IMR-90 (cell line): ENCODE data around the gene TTI1. TPM values are rescaled to one million over a fixed set of nuclear protein-coding genes. Genes with fewer than 3 reads are reported as not detected.

Experiments used
- ATAC-seq: fragments of 200-7000 bp; cut with Tn5 transposase; 2 replicates; pipeline ENCODE4 v1.9.1; 2020; ENCODE audit warnings: low read depth, mild to moderate bottlenecking, moderate library complexity
- BruUV-seq: library from RNA; stranded (reverse); fragments of 400-500 nt; replicated peaks from 2 replicates; lab custom pipeline; 2021; lab: Mats Ljungman, UMichigan
- CTCF ChIA-PET: fragments of 300-600 bp; formaldehyde crosslinking; extraction: SDS; loops from one replicate; lab custom pipeline; 2021; ENCODE audit warnings: antibody characterized with exemption; lab: Yijun Ruan, JAX
- POLR2A ChIA-PET: fragments of 300-600 bp; sonication (Branson Sonifier 250); formaldehyde crosslinking; loops from one replicate; lab custom pipeline; 2022; ENCODE audit warnings: antibody characterized with exemption; ENCODE audit not compliant: unreplicated experiment; lab: Charles Lee
- DNase-seq: peaks from one replicate; pipeline ENCODE4 v3.0.0; 2013
- H2AFZ ChIP-seq: replicated peaks from 2 replicates; pipeline ENCODE3; 2013; ENCODE audit warnings: low read length, mild to moderate bottlenecking; ENCODE audit not compliant: poor library complexity
- H2AK5ac ChIP-seq: 2 replicates; pipeline ENCODE4 v1.6.1; 2013; ENCODE audit warnings: low read depth, low read length, inconsistent platforms
- H2AK9ac ChIP-seq: replicated peaks from 2 replicates; pipeline ENCODE3; 2013; ENCODE audit warnings: mild to moderate bottlenecking, low read depth, low read length, moderate library complexity; ENCODE audit not compliant: poor library complexity
- H2BK120ac ChIP-seq: 2 replicates; pipeline ENCODE4 v1.6.1; 2013; ENCODE audit warnings: low read depth, low read length, inconsistent platforms
- H2BK15ac ChIP-seq: 3 replicates; pipeline ENCODE4 v1.6.1; 2013; ENCODE audit warnings: low read depth, low read length, inconsistent platforms
- H2BK20ac ChIP-seq: 2 replicates; pipeline ENCODE4 v1.6.1; 2013; ENCODE audit warnings: low read depth, mild to moderate bottlenecking, inconsistent platforms, low read length, moderate library complexity
- H2BK5ac ChIP-seq: 2 replicates; pipeline ENCODE4 v1.6.1; 2013; ENCODE audit warnings: mild to moderate bottlenecking, low read depth, low read length, inconsistent platforms; ENCODE audit not compliant: poor library complexity, severe bottlenecking
- H3K14ac ChIP-seq: replicated peaks from 2 replicates; pipeline ENCODE4 v1.6.1; 2013; ENCODE audit warnings: low read depth, low read length, inconsistent platforms
- H3K18ac ChIP-seq: 2 replicates; pipeline ENCODE4 v1.6.1; 2013; ENCODE audit warnings: low read depth, low read length, control low read depth
- H3K23ac ChIP-seq: 2 replicates; pipeline ENCODE4 v1.6.1; 2013; ENCODE audit warnings: low read depth, low read length, inconsistent platforms
- H3K27ac ChIP-seq: 2 replicates; pipeline ENCODE4 v1.5.1; 2013; ENCODE audit warnings: mild to moderate bottlenecking, control low read depth, low read length; ENCODE audit not compliant: insufficient read depth
- H3K27me3 ChIP-seq: 2 replicates; pipeline ENCODE4 v1.6.1; 2013; ENCODE audit warnings: low read length; ENCODE audit not compliant: control insufficient read depth, insufficient read depth
- H3K36me3 ChIP-seq: 2 replicates; pipeline ENCODE4 v1.6.1; 2013; ENCODE audit warnings: low read length, mixed read lengths; ENCODE audit not compliant: control insufficient read depth, insufficient read depth
- H3K4ac ChIP-seq: 2 replicates; pipeline ENCODE4 v1.6.1; 2013; ENCODE audit warnings: low read depth, low read length, inconsistent platforms
- H3K4me1 ChIP-seq: 2 replicates; pipeline ENCODE4 v1.6.1; 2013; ENCODE audit warnings: low read length, mixed read lengths; ENCODE audit not compliant: control insufficient read depth, insufficient read depth
- H3K4me2 ChIP-seq: 2 replicates; pipeline ENCODE4 v1.6.1; 2013; ENCODE audit warnings: low read depth, mild to moderate bottlenecking, control low read depth, low read length, moderate library complexity
- H3K4me3 ChIP-seq: 2 replicates; pipeline ENCODE4 v1.5.1; 2013; ENCODE audit warnings: low read depth, mild to moderate bottlenecking, control low read depth, low read length, moderate library complexity; ENCODE audit not compliant: insufficient read depth
- H3K56ac ChIP-seq: 2 replicates; pipeline ENCODE4 v1.6.1; 2013; ENCODE audit warnings: low read length, inconsistent platforms; ENCODE audit not compliant: insufficient read depth; ENCODE audit errors: extremely low read depth
- H3K79me1 ChIP-seq, 2 experiments: 2 replicates each; pipeline ENCODE4 v1.6.1; 2013; ENCODE audit warnings: low read length in 2 of 2, inconsistent platforms in 1 of 2, low read depth in 1 of 2
- H3K9ac ChIP-seq: 2 replicates; pipeline ENCODE4 v1.6.1; 2013; ENCODE audit warnings: low read depth, low read length, control low read depth
- H3K9me1 ChIP-seq: 2 replicates; pipeline ENCODE4 v1.6.1; 2013; ENCODE audit warnings: low read length, inconsistent platforms; ENCODE audit not compliant: insufficient read depth
- H3K9me3 ChIP-seq: 2 replicates; pipeline ENCODE4 v1.6.1; 2013; ENCODE audit warnings: low read length; ENCODE audit not compliant: control insufficient read depth, insufficient read depth
- H4K20me1 ChIP-seq: 2 replicates; pipeline ENCODE4 v1.6.1; 2013; ENCODE audit warnings: low read length, inconsistent platforms; ENCODE audit not compliant: insufficient read depth
- H4K5ac ChIP-seq: 2 replicates; pipeline ENCODE4 v1.6.1; 2013; ENCODE audit warnings: mild to moderate bottlenecking, low read depth, low read length, control low read depth
- H4K8ac ChIP-seq, 2 experiments: 2 replicates each; pipeline ENCODE4 v1.6.1; 2013; ENCODE audit warnings: low read depth in 2 of 2, low read length in 2 of 2, control low read depth in 1 of 2, inconsistent platforms in 1 of 2
- H4K91ac ChIP-seq: 2 replicates; pipeline ENCODE4 v1.6.1; 2013; ENCODE audit warnings: low read depth, low read length, inconsistent platforms; ENCODE audit not compliant: insufficient read depth
- BHLHE40 ChIP-seq: fragments of 150-350 bp; IDR thresholded peaks from 2 replicates; pipeline ENCODE4 v1.6.1; 2016; ENCODE audit warnings: mild to moderate bottlenecking, low read depth, low read length
- WGBS, 2 experiments: methylation state at CpG; one replicate each; pipeline versions ENCODE4 v1.1.5 to v1.1.7; 2013; ENCODE audit warnings: missing lambda C conversion rate in 2 of 2; ENCODE audit not compliant: insufficient read length in 1 of 2; ENCODE audit errors: extremely low coverage in 2 of 2; 5-methylcytosine and 5-hydroxymethylcytosine counted together
- dilution Hi-C: fragments of 300-500 bp; cut with HindIII; formaldehyde crosslinking; loops from one replicate; pipeline ENCODE4 v1.14.3; 2018; ENCODE audit warnings: low sequenced_read_pairs; ENCODE audit not compliant: unreplicated experiment
- in situ Hi-C: fragments of 300-500 bp; cut with MboI; formaldehyde crosslinking; loops from 3 replicates; pipeline ENCODE4 v1.14.3; 2019; ENCODE audit warnings: low sequenced_read_pairs, inconsistent platforms, mixed read lengths
- intact Hi-C: fragments of 100-400 bp; cut with micrococcal nuclease; formaldehyde crosslinking; loops from 2 replicates; pipeline ENCODE4 v1.10.0; 2022
- polyA plus RNA-seq, 3 experiments: library from polyadenylated mRNA; depleted of rRNA; stranded (reverse); fragments of >200 nt; gene quantifications; 2 replicates each; pipeline ENCODE4 v1.2.3, GENCODE V29; 2012; ENCODE audit warnings: low replicate concordance in 1 of 3
- total RNA-seq: library from RNA; depleted of rRNA; stranded (reverse); fragments of >200 nt; gene quantifications from 2 replicates; pipeline ENCODE4 v1.2.3, GENCODE V29; 2012

Gene TTI1
- total and polyA plus RNA-seq, 2 of the 4 experiments (the other 2 are of a cell fraction): 12.5 to 17.6 TPM

DNA sequence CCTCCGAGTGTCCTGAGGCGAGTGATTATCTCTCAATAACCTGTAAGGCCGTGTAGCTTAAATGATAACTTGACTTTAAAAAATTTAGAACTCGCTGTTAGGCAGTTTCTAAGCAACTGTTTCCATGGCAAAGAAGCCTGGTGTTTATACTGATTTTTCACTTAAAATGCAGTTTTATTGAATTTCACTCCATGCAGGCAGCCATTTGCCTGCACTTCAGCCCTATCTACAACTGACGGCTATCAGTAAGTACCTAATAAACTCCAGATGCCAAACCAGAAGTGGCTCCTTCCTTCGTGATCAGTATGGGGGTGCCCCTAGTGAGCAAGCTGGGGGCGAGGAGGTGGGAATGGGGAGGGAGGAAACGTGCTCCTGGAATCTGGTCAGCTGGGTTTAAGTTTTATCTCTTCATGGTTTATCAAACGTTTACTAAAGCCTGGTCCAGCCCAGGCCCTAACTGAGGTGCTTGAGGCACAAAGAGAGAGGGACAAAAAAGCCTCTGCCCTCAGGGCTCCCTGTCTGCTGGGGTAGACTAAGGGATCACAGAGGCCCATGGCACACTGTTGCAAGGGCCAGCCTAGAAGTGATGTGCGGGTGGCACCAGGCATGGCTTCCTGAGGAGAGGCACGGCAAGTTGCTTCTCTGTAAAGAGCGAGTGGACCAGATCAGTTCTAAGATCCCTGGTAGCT lies 45.5 kb downstream of the TTI1 start:
- Histone ChIP-seq H2AK5ac (no peak overlapping the region), H2AFZ (no peak overlapping the region), H3K79me1 (peaks cover 0 to 4% of the 10 kb centered on the region in 2 experiments; a peak in 1 of 4 replicates), H2AK9ac (no peak overlapping the region), H2BK20ac (no peak overlapping the region), H3K4me2 (no peak overlapping the region), H3K27ac (no peak overlapping the region), H4K20me1 (peaks cover 20% of the 10 kb centered on the region; the same call in 1 of the 2 replicates), H2BK15ac (no peak overlapping the region), H3K56ac (no peak overlapping the region), H3K4ac (no peak overlapping the region), H4K5ac (no peak overlapping the region), H3K14ac (no peak overlapping the region), H3K27me3 (no peaks in the 10 kb centered on the region), H2BK5ac (no peak overlapping the region), H4K91ac (no peak overlapping the region), H3K9ac (no peak overlapping the region), H3K9me1 (peaks cover 10% of the 10 kb centered on the region), H3K36me3 (peaks cover 8% of the 10 kb centered on the region), H3K23ac (no peak overlapping the region), H3K18ac (no peak overlapping the region), H4K8ac (no peak overlapping the region), H3K4me3 (no peak overlapping the region), H3K9me3 (no peaks in the 10 kb centered on the region), H3K4me1 (peaks cover 16% of the 10 kb centered on the region), H2BK120ac (no peak overlapping the region)
- DNase-seq (no peak), ATAC-seq (no peak)
- ChIA-PET POLR2A (no interaction called here), CTCF (no interaction called here)
- dilution Hi-C loops: no loop called here
- intact Hi-C loops: no loop called here
- no TSS peak for BruUV-seq
- WGBS, 2 experiments: 82% methylated on average over 5 of the region's 12 CpGs; no CpG with 5 or more reads in 1 of the 2 experiments
- TF ChIP-seq BHLHE40: no peak
- in situ Hi-C loops: no loop called here
